Measurements from ENCODE around the gene DNAJC16.

DNAJC16 gene

GRCh38 chr1:15622712-15623373 is 96.2 kb downstream of the DNAJC16 start:
- no peak for DNase-seq

GRCh38 chr1:15623435-15623834 is 96.8 kb downstream of the DNAJC16 start:
- DNase-seq, result no peak

GRCh38 chr1:15624133-15624714 is 97.6 kb downstream of the DNAJC16 start:
- DNase-seq, result no peak

- DNase-seq, result no peak
These were observed 98.6 kb downstream of the DNAJC16 start for GRCh38 chr1:15625056-15625917.

All from activated naive CD4-positive, alpha-beta T cell (primary cell).